Measurements from ENCODE around the gene CHRNB4.
"Not testable (repeated sequence)": the region's sequence is repeated elsewhere in the genome, so short reads cannot be mapped to it uniquely, and the experiment has no call there.

CHRNB4 gene

DNA sequence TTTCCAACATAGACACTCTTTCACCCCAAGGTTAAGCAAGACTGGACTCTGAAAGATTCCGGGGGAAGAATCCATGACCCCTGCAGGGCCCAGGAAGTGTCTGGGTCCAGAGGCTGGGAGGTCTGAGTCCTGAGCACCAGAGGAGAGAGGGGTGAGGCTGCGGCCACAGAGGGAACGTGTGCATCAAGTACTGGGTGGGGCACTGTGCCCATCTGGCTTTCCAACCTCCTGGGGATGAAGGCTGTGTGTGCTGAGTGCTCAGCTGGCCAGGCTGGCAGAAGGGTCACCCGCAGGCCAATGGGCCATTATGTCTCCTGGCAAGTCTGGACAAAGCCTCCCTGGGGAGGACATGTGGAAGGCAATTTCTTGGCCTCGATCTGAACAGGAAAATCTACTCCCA, 23.5 kb downstream of the CHRNB4 start:
- no peak for DNase-seq (ENCODE audit: low read depth, low spot score)

DNA sequence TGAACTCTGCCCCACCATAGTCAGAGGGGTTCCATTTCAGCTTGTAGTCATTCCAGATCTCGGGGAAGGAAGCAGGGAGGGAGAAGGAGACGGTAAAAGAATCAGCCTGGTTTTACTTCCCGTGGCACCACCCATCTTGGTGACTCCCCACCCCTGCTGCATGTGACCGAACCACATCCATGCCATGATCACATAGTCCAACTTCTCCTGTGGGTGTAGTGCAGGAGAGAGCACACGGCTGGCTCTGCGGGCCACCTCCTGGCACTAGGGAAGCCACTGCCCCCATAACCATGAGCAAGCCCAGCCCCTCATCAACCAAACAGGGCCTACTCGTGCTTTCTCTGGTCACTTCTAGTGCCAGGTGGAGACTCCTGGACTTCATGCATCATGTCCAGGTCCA, 23.9 kb downstream of the CHRNB4 start:
- no peak for DNase-seq (ENCODE audit: low read depth, low spot score)

DNA sequence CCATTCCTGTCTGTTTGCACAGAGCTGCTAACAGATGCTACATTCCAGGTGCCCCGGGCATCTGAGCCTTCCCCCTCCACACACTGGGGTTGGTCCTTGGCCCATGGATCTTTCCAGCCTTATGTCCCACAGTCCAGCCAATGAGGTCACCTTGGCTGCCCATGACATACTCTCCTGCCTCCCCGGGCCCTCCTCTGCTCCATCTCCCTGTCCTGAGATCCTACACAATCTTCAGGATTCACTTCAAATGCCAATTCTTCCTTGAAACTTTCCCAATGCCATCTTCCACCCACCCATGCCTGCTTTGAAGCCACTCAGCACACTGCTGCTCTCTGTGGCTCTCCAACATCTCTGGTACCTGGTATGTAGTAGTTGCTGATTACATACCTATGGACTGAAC, 24.5 kb downstream of the CHRNB4 start:
- no peak for DNase-seq (ENCODE audit: low read depth, low spot score)

DNA sequence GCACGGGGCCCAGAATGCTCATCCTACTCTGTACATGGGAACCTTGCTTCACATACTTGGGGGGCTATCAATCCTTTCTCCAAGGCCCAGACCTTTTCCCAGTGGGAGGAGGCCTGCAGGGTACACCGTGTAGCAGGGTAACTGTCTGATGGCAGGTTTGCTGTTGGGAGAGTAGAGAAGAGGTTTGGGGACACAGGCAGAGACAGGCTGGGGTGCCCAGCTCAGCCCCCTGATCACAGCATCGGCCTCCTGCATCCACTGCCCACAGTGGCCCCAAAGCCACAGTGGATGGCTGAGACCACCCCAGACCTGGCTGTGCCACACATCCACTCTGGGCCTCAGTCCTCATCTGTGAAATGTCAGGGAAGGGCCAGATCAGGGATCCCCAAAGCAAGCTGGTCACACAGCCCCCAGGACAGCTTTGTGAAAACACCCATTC, 25.8 kb downstream of the CHRNB4 start:
- no peak for DNase-seq (ENCODE audit: low read depth, low spot score)

DNA sequence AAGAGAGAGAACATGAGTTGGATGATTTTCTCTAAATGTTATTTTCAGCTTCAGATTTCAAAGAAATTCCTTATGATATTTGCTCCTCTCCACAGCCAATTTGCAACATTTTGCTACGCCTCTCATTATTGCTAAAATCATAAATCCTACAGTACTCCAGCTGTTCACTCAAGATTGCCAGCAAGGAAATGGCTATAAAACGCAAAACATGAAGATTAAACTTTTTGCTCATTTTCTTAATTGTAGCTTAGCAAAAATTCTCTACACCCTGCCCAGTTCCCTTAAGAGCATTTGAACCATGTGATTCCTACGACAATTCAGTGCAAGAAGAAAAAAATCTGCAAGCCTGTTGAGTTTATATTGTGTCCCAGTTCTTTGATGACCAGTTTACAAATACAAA, 27.0 kb downstream of the CHRNB4 start:
- no peak for DNase-seq (ENCODE audit: low read depth, low spot score)

DNA sequence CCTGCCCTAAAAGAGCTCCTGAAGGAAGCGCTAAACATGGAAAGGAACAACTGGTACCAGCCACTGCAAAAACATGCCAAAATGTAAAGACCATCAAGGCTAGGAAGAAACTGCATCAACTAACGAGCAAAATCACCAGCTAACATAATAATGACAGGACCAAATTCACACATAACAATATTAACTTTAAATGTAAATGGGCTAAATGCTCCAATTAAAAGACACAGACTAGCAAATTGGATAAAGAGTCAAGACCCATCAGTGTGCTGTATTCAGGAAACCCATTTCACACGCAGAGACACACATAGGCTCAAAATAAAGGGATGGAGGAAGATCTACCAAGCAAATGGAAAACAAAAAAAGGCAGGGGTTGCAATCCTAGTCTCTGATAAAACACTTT, 31.5 kb downstream of the CHRNB4 start:
- DNase-seq (ENCODE audit: low read depth, low spot score) = not testable (repeated sequence)

DNA sequence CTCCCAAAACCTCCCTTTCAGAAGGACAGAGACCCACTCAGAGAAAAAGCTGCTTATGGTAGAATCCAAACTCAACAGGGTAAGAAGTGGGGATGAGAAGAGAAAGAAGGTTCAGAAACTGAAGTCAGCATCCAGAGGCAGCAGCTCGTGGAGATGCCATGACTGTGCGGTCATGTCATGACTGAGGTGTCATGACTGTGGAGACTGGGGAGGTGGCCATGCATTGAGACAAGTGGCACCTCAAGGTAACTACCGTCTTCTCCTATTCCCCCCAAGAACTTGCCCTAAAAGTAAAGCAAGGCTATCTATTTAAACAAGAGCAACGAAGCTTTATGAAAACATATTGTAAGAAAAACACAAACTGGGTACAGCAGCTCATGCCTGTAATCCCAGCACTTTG, 35.3 kb downstream of the CHRNB4 start:
- no peak for DNase-seq (ENCODE audit: low read depth, low spot score)

DNA sequence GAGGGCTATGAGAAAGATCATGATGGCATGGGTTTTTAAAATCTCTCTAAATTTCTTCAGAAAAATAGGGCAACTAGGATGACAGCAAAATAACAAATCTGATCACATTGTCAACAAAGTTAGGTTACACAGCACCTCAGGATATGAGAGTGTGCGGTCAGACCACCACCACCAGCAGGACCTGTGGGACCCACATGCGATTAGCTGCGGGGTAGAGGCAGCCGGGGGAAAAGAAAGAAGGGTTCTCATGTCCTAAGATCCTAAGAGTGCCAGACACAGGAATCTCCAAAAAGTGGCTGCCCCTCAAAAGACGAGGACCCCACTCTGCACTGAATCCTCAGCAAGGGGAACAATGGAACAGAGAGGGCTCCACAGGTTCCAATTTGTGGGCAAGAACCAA, 35.8 kb downstream of the CHRNB4 start:
- no peak for DNase-seq (ENCODE audit: low read depth, low spot score)

DNA sequence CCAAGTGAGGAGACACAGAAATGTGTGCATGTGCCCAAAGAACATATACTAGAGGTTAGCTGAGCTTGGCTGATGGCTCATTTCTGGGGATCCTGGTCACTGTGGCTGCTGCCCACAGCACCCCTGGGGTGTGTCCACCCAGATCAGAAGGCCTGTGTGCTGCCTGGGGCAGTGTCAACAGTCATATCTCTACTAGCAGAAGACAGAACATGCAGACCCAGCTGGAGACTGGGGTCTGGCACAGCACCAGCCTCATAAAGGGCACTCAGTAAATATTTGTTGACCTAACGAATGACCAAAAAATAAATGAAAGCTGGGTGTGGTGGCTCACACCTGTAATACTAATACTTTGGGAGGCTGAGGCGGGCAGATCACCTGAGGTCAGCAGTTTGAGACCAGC, 36.6 kb downstream of the CHRNB4 start:
- no peak for DNase-seq (ENCODE audit: low read depth, low spot score)

DNA sequence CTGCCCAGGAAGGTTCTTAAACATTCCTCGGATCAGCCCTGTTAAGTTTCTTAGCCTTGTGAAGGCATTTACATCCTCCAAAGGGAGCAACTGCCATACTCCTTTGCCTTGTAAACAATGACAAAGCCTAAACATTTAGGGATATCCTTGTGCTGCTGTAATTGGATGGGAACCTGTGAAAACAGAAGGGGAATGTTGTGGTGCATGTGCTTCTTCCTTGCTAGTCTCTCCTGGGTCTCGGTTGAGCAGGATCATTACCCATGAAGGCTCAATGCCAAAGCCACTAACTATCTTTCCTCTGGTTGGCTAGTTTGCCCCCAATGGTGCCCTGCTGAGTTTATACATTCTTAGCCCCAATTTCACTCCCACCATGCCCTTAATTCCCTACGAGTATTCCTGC, 37.5 kb downstream of the CHRNB4 start:
- DNase-seq (ENCODE audit: low read depth, low spot score) = no peak

DNA sequence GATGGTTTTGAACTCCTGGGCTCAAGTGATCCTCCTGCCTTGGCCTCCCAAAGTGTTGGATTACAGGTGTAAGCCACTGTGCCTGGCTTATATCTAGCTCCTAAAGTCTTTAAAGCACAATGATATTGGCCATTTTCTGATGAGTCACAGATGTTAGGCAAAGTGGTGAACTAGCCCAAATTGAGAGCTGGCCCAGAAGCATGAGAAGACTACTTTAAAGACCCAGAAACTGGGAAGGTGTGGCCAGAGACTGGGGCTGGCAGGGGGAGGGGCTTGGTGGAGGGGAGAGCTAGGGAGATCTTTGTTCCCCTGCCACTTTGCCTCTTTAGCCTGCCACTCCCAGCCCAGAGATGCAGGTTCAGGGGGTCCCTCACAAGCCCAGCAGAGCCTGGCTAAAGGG, 41.8 kb downstream of the CHRNB4 start:
- DNase-seq (ENCODE audit: low read depth, low spot score) = no peak

DNA sequence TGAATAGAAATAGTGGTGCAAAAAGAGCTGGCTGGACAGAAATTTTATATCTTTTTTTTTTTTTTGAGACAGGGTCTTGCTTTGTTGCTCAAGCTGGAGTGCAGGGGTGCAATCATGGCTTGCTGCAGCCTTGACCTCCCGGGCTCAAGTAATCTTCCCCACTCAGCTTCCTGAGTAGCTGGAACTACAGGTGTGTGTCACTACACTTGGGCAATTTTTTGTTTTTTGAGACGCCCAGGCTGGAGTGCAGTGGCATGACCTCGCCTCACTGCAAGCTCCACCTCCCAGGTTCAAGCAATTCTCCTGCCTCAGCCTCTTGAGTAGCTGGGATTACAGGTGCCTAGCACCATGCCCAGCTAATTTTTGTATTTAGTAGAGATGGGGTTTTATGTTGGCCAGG, 42.7 kb downstream of the CHRNB4 start:
- no peak for DNase-seq (ENCODE audit: low read depth, low spot score)

DNA sequence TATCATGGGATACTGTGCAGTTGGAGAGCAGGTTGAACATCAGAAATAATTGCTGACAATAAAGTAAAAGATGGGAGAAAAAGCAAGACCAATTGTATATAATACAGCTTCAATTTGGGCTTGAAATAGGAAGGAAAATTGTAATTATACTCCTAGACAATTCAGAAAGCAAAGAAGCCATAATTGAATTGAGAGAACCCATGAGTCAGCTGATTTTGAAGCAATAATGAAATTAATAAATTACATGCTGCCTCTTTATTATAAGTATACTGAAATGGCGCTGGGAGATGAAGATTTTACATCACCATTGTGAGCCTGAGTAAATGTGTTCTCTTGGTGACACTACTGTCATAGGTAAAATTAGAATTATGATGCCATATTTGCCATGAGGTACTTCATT, 43.4 kb downstream of the CHRNB4 start:
- DNase-seq (ENCODE audit: low read depth, low spot score) = no peak

DNA sequence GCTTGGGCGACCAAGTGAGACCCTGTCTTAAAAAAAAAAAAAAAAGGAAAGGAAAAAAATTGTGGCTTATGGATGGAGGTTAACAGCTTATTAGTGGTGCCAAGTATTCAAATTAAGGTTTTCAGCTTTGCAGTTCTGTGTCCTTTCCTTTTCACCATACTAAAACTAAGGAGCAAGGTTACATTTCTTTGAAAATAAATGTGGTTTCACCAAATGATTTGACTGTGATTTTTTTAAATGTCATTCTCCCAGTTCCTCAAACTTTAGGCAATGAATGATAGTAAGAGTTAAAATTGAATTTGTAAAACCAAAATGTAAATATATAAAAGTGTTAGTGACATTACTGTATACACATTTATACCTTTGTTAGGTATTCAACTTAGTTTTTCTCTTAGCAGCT, 66.1 kb downstream of the CHRNB4 start:
- DNase-seq (ENCODE audit: low read depth, low spot score) = no peak

Measured in activated CD4-positive, CD25-positive, alpha-beta regulatory T cell treated with anti-CD3 and anti-CD28 coated beads, Interleukin-2, amount 50 U/mL, for 16 hours (primary cell).